ENCODE measurements around the gene IMMP2L. TPM values are rescaled to one million over a fixed set of nuclear protein-coding genes. Genes with fewer than 3 reads are reported as not detected.

The IMMP2L gene
- total RNA-seq, 1 donor from 2014 or later = 19.0 TPM

- DNase-seq (ENCODE audit: low read depth) (no peak), FAIRE-seq (no peak)
- TF ChIP-seq, protein P1, sequence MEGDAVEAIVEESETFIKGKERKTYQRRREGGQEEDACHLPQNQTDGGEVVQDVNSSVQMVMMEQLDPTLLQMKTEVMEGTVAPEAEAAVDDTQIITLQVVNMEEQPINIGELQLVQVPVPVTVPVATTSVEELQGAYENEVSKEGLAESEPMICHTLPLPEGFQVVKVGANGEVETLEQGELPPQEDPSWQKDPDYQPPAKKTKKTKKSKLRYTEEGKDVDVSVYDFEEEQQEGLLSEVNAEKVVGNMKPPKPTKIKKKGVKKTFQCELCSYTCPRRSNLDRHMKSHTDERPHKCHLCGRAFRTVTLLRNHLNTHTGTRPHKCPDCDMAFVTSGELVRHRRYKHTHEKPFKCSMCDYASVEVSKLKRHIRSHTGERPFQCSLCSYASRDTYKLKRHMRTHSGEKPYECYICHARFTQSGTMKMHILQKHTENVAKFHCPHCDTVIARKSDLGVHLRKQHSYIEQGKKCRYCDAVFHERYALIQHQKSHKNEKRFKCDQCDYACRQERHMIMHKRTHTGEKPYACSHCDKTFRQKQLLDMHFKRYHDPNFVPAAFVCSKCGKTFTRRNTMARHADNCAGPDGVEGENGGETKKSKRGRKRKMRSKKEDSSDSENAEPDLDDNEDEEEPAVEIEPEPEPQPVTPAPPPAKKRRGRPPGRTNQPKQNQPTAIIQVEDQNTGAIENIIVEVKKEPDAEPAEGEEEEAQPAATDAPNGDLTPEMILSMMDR (IDR thresholded peaks at IDR 0.05; ENCODE audit: insufficient read depth, low read length, severe bottlenecking) = no peak
- no peak overlapping the region for H3K4me3 ChIP-seq (ENCODE audit: low read depth, low read length)
- H3K36me3 ChIP-seq (ENCODE audit: control insufficient read depth, insufficient read depth, low read length) = no peaks in the 10 kb centered on the region
- H3K27me3 ChIP-seq (ENCODE audit: control insufficient read depth, insufficient read depth, low read length) = no peaks in the 10 kb centered on the region
Observed at GRCh38 chr7:111042842-111043241, 519.5 kb downstream of the IMMP2L start.

GRCh38 chr7:111041577-111041976 lies 520.7 kb downstream of the IMMP2L start:
- TF ChIP-seq, protein P1 (IDR thresholded peaks at IDR 0.05; ENCODE audit: insufficient read depth, low read length, severe bottlenecking) = no peak
- Histone ChIP-seq H3K36me3 (ENCODE audit: control insufficient read depth, insufficient read depth, low read length) (no peaks in the 10 kb centered on the region), H3K4me3 (ENCODE audit: low read depth, low read length) (no peak overlapping the region), H3K27me3 (ENCODE audit: control insufficient read depth, insufficient read depth, low read length) (no peaks in the 10 kb centered on the region)
- DNase-seq (ENCODE audit: low read depth) (peak; percentile 68), FAIRE-seq (no peak)

DNA sequence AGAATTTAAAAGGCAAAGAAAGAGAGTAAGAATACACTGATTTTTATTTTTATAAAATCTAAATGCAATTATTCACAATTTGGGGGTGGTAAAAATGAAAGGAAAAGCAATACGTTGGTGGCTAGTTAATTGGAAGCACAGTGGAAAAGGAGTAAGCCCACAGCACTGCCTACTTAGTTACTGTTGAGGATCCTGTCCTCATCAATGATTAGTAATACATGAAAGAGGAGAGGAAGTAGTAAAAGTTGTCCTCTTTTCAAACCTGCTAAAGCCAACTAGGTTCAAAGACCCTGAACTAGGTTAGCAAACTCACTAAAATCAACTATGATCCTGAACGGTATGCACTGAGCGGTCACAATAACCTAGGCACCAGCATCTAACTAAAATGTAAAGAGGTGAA lies 524.1 kb downstream of the IMMP2L start:
- FAIRE-seq = no peak
- no peaks in the 10 kb centered on the region for H3K27me3 ChIP-seq (ENCODE audit: control insufficient read depth, insufficient read depth, low read length)
- TF ChIP-seq, protein P1 (IDR thresholded peaks at IDR 0.05; ENCODE audit: insufficient read depth, low read length, severe bottlenecking) = no peak

GRCh38 chr7:111031916-111032315 lies 530.4 kb downstream of the IMMP2L start:
- Histone ChIP-seq H3K4me3 (ENCODE audit: low read depth, low read length) (no peak overlapping the region), H3K27me3 (ENCODE audit: control insufficient read depth, insufficient read depth, low read length) (no peaks in the 10 kb centered on the region), H3K36me3 (ENCODE audit: control insufficient read depth, insufficient read depth, low read length) (no peaks in the 10 kb centered on the region)
- no peak for DNase-seq (ENCODE audit: low read depth)
- no peak for FAIRE-seq
- TF ChIP-seq, protein P1 (IDR thresholded peaks at IDR 0.05; ENCODE audit: insufficient read depth, low read length, severe bottlenecking) = no peak

More for the DNA sequence above, 524.1 kb downstream of the IMMP2L start:
- no peaks in the 10 kb centered on the region for H3K36me3 ChIP-seq (ENCODE audit: control insufficient read depth, insufficient read depth, low read length)
- DNase-seq (ENCODE audit: low read depth) = no peak
- H3K4me3 ChIP-seq (ENCODE audit: low read depth, low read length) = no peak overlapping the region

GRCh38 chr7:111030336-111030735 lies 532.0 kb downstream of the IMMP2L start:
- Histone ChIP-seq H3K36me3 (ENCODE audit: control insufficient read depth, insufficient read depth, low read length) (no peaks in the 10 kb centered on the region), H3K4me3 (ENCODE audit: low read depth, low read length) (no peak overlapping the region), H3K27me3 (ENCODE audit: control insufficient read depth, insufficient read depth, low read length) (no peaks in the 10 kb centered on the region)
- TF ChIP-seq, protein P1 (IDR thresholded peaks at IDR 0.05; ENCODE audit: insufficient read depth, low read length, severe bottlenecking) = no peak
- FAIRE-seq (no peak), DNase-seq (ENCODE audit: low read depth) (no peak)

DNA sequence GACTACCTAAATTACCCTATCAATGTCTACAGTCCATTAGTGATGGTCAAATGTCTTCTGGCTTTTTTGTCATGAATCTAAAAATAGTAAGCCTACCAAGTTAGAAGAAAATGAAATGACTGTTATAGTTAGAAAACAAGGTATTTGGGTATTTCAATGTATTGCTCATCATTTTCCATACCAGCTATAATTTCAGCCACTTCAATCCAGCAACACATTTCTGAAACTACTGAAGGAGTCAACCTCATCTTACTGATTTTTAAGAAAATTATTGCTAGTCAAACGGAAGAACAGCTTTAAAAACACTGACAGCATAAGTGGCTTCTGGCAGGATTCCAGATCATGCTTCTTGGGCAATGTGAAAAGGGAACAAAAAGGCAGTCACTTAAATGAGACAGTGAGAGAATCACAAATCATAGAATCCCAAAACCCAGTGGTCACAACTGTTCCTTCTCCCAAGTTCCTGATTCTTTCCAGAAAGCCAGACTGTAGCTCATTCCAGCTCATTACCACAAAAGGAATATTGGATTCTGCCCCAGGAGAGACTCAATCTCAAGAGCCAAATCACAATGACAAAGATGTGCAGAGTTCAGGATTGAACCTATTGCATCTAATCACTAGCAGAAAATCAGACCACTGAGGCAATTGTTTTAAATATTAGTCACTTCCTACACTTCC lies 532.6 kb downstream of the IMMP2L start:
- DNase-seq (ENCODE audit: low read depth) (peak; percentile 10), FAIRE-seq (no peak)
- H3K4me3 ChIP-seq (ENCODE audit: low read depth, low read length) = no peak overlapping the region
- TF ChIP-seq, protein P1 (IDR thresholded peaks at IDR 0.05; ENCODE audit: insufficient read depth, low read length, severe bottlenecking) = no peak
- H3K27me3 ChIP-seq (ENCODE audit: control insufficient read depth, insufficient read depth, low read length) = no peaks in the 10 kb centered on the region
- no peaks in the 10 kb centered on the region for H3K36me3 ChIP-seq (ENCODE audit: control insufficient read depth, insufficient read depth, low read length)
